KMS-11 (cell line): Measurements from ENCODE around the gene BRD4.

Source experiments
- H2AFZ ChIP-seq: fragments of 200-600 bp; sonication (generic); 2 replicates; pipeline ENCODE4 v1.6.1; 2016; ENCODE audit warnings: antibody characterized with exemption, mixed run types, low read depth
- H3K27ac ChIP-seq: fragments of 200-600 bp; sonication (generic); 2 replicates; pipeline ENCODE4 v1.6.1; 2016; ENCODE audit warnings: mild to moderate bottlenecking, mixed run types
- H3K27me3 ChIP-seq: fragments of 200-600 bp; sonication (generic); 2 replicates; pipeline ENCODE4 v1.6.1; 2017; ENCODE audit warnings: mild to moderate bottlenecking, low read depth, mixed run types, moderate library complexity; ENCODE audit not compliant: insufficient read depth
- H3K36me3 ChIP-seq: fragments of 200-600 bp; sonication (generic); 2 replicates; pipeline ENCODE4 v1.6.1; 2017; ENCODE audit warnings: mild to moderate bottlenecking, mixed run types; ENCODE audit not compliant: insufficient read depth
- H3K4me1 ChIP-seq: fragments of 200-600 bp; sonication (generic); 2 replicates; pipeline ENCODE4 v1.6.1; 2016; ENCODE audit warnings: mild to moderate bottlenecking, low read depth, mixed run types; ENCODE audit not compliant: poor library complexity, severe bottlenecking
- H3K4me2 ChIP-seq: fragments of 200-600 bp; sonication (generic); 2 replicates; pipeline ENCODE4 v1.7.0; 2016; ENCODE audit warnings: mild to moderate bottlenecking, mixed run types
- H3K4me3 ChIP-seq: fragments of 200-600 bp; sonication (generic); IDR thresholded peaks from 2 replicates; pipeline ENCODE4 v1.6.1; 2017; ENCODE audit warnings: low read depth, low read length, mixed read lengths; ENCODE audit not compliant: insufficient read depth
- H3K79me2 ChIP-seq: fragments of 200-600 bp; sonication (generic); 2 replicates; pipeline ENCODE4 v1.6.1; 2016; ENCODE audit warnings: low read depth, mixed run types; ENCODE audit not compliant: insufficient read depth
- H3K9ac ChIP-seq: fragments of 200-600 bp; sonication (generic); 2 replicates; pipeline ENCODE4 v1.6.1; 2016; ENCODE audit warnings: mild to moderate bottlenecking, mixed run types
- H4K20me1 ChIP-seq: fragments of 200-600 bp; sonication (generic); 2 replicates; pipeline ENCODE4 v1.6.1; 2016; ENCODE audit warnings: mild to moderate bottlenecking, mixed run types; ENCODE audit not compliant: insufficient read depth
- CTCF ChIP-seq: fragments of 200-600 bp; sonication (generic); conservative IDR thresholded peaks from 2 replicates; pipeline ENCODE4 v1.6.1; 2017; ENCODE audit warnings: low read depth, mild to moderate bottlenecking, antibody characterized with exemption, low read length, moderate library complexity, mixed read lengths

Gene BRD4

GRCh38 chr19:15235781-15236180 lies 96.6 kb downstream of the BRD4 start:
- TF ChIP-seq CTCF = no peak
- Histone ChIP-seq H3K79me2 (no peaks in the 10 kb centered on the region), H2AFZ (no peak overlapping the region), H3K27ac (no peak overlapping the region), H3K27me3 (no peaks in the 10 kb centered on the region), H3K36me3 (no peaks in the 10 kb centered on the region), H3K4me2 (no peak overlapping the region), H3K9ac (no peak overlapping the region), H3K4me3 (no peak overlapping the region), H3K4me1 (no peaks in the 10 kb centered on the region), H4K20me1 (no peaks in the 10 kb centered on the region)

GRCh38 chr19:15234431-15235130 lies 97.8 kb downstream of the BRD4 start:
- Histone ChIP-seq H2AFZ (no peak overlapping the region), H3K4me2 (no peak overlapping the region), H3K9ac (no peak overlapping the region), H4K20me1 (no peaks in the 10 kb centered on the region), H3K79me2 (no peaks in the 10 kb centered on the region), H3K4me3 (no peak overlapping the region), H3K27me3 (no peaks in the 10 kb centered on the region), H3K4me1 (no peaks in the 10 kb centered on the region), H3K27ac (no peak overlapping the region), H3K36me3 (no peaks in the 10 kb centered on the region)
- no peak for TF ChIP-seq CTCF

- no peaks in the 10 kb centered on the region for H3K4me1 ChIP-seq
- H4K20me1 ChIP-seq = no peaks in the 10 kb centered on the region
- no peak overlapping the region for H3K27ac ChIP-seq
- no peak overlapping the region for H3K9ac ChIP-seq
- TF ChIP-seq CTCF = no peak
- no peaks in the 10 kb centered on the region for H3K27me3 ChIP-seq
- no peak overlapping the region for H3K4me2 ChIP-seq
- no peak overlapping the region for H3K4me3 ChIP-seq
- no peaks in the 10 kb centered on the region for H3K36me3 ChIP-seq
- no peak overlapping the region for H2AFZ ChIP-seq
- no peaks in the 10 kb centered on the region for H3K79me2 ChIP-seq
Measured at GRCh38 chr19:15231271-15231670, 101.1 kb downstream of the BRD4 start.

GRCh38 chr19:15227261-15227660 lies 105.1 kb downstream of the BRD4 start:
- H4K20me1 ChIP-seq = no peaks in the 10 kb centered on the region
- H3K79me2 ChIP-seq = no peaks in the 10 kb centered on the region
- H3K4me2 ChIP-seq = no peak overlapping the region
- H2AFZ ChIP-seq = no peak overlapping the region
- no peaks in the 10 kb centered on the region for H3K36me3 ChIP-seq
- H3K4me1 ChIP-seq = peaks cover 5% of the 10 kb centered on the region
- no peak overlapping the region for H3K27ac ChIP-seq
- H3K4me3 ChIP-seq = no peak overlapping the region
- no peak for TF ChIP-seq CTCF
- no peaks in the 10 kb centered on the region for H3K27me3 ChIP-seq
- no peak overlapping the region for H3K9ac ChIP-seq
